Endodermal cell (in vitro differentiated cells): ENCODE results near the gene AACS. TPM values are rescaled to one million over a fixed set of nuclear protein-coding genes. Genes with fewer than 3 reads are reported as not detected.

Experiments used
- DNase-seq: peaks from one replicate; pipeline ENCODE4 v3.0.0-alpha.2; 2017
- H3K27ac ChIP-seq: 2 replicates; pipeline ENCODE4 v1.5.1; 2013; ENCODE audit warnings: mild to moderate bottlenecking, low read depth, low read length, moderate library complexity
- H3K27me3 ChIP-seq: 2 replicates; pipeline ENCODE4 v1.6.1; 2013; ENCODE audit warnings: mild to moderate bottlenecking, low read length, moderate library complexity; ENCODE audit not compliant: insufficient read depth, control insufficient read depth, poor library complexity, severe bottlenecking
- H3K36me3 ChIP-seq: 2 replicates; pipeline ENCODE4 v1.7.0; 2013; ENCODE audit warnings: mild to moderate bottlenecking, low read length, moderate library complexity; ENCODE audit not compliant: control insufficient read depth, insufficient read depth
- H3K4me1 ChIP-seq: one replicate; pipeline ENCODE4 v1.7.0; 2013; ENCODE audit warnings: low read length; ENCODE audit not compliant: control insufficient read depth, insufficient read depth
- H3K4me3 ChIP-seq: 2 replicates; pipeline ENCODE4 v1.5.1; 2013; ENCODE audit warnings: mild to moderate bottlenecking, low read length, moderate library complexity
- H3K9ac ChIP-seq: 2 replicates; pipeline ENCODE4 v1.6.1; 2013; ENCODE audit warnings: mild to moderate bottlenecking, low read length, moderate library complexity; ENCODE audit not compliant: poor library complexity, severe bottlenecking; ENCODE audit errors: extremely low read depth
- H3K9me3 ChIP-seq: 2 replicates; pipeline ENCODE4 v1.6.1; 2013; ENCODE audit warnings: mild to moderate bottlenecking, low read length, moderate library complexity; ENCODE audit not compliant: control insufficient read depth
- H3K27ac Mint-ChIP-seq: 2 replicates; pipeline ENCODE4 v1.8.0; 2020; ENCODE audit warnings: mixed read lengths
- H3K27me3 Mint-ChIP-seq: 2 replicates; pipeline ENCODE4 v1.8.0; 2021; ENCODE audit warnings: mild to moderate bottlenecking, mixed read lengths; ENCODE audit not compliant: insufficient read depth
- H3K36me3 Mint-ChIP-seq: 2 replicates; pipeline ENCODE4 v1.8.0; 2020; ENCODE audit warnings: low read depth, mixed read lengths
- H3K4me1 Mint-ChIP-seq: 2 replicates; pipeline ENCODE4 v1.8.0; 2020; ENCODE audit warnings: mixed read lengths
- H3K4me3 Mint-ChIP-seq: 2 replicates; pipeline ENCODE4 v1.8.0; 2020; ENCODE audit warnings: mild to moderate bottlenecking, moderate library complexity, mixed read lengths
- H3K9me3 Mint-ChIP-seq: 2 replicates; pipeline ENCODE4 v1.8.0; 2020; ENCODE audit warnings: mild to moderate bottlenecking, mixed read lengths
- CTCF ChIP-seq: fragments of 200-600 bp; sonication (generic); conservative IDR thresholded peaks from 2 replicates; pipeline ENCODE4 v1.5.0; 2021; ENCODE audit warnings: antibody characterized with exemption, mild to moderate bottlenecking
- WGBS, 2 experiments: methylation state at CpG; one replicate each; pipeline versions ENCODE4 v1.1.5 to v1.1.7; 2013; ENCODE audit warnings: missing lambda C conversion rate in 2 of 2, mixed read lengths in 1 of 2; ENCODE audit not compliant: insufficient coverage in 1 of 2, insufficient read length in 1 of 2; 5-methylcytosine and 5-hydroxymethylcytosine counted together
- total RNA-seq, 2 donors: library from RNA; stranded (reverse); fragmentation: NEBNext Ultra II Directional in 1 of 2; extraction: Animal tissue kit (Norgen Biotek cat#: 25700) in 1 of 2; gene quantifications; 2 replicates in 1 of 2; 3 replicates in 1 of 2; pipeline ENCODE4 v1.2.1, GENCODE V29; 2021

AACS gene
- total RNA-seq, 2 donors from 2014 or later: 55.4 to 71.9 TPM

- H3K27ac Mint-ChIP-seq: no peak overlapping the region
- peaks cover 2% of the 10 kb centered on the region for H3K9me3 Mint-ChIP-seq
- no peaks in the 10 kb centered on the region for H3K27me3 ChIP-seq
- H3K36me3 Mint-ChIP-seq: no peaks in the 10 kb centered on the region
- H3K27me3 Mint-ChIP-seq: peaks cover 20% of the 10 kb centered on the region
- H3K4me1 ChIP-seq: no peaks in the 10 kb centered on the region
- no peak overlapping the region for H3K4me3 ChIP-seq
- no peak overlapping the region for H3K27ac ChIP-seq
- no peak for DNase-seq
- no peaks in the 10 kb centered on the region for H3K36me3 ChIP-seq
- no peak overlapping the region for H3K4me3 Mint-ChIP-seq
- H3K9ac ChIP-seq: no peak overlapping the region
- no peak for TF ChIP-seq CTCF
- H3K9me3 ChIP-seq: no peaks in the 10 kb centered on the region
- no peaks in the 10 kb centered on the region for H3K4me1 Mint-ChIP-seq
Measured at GRCh38 chr12:125175576-125175975, 110.3 kb downstream of the AACS start.

- Histone ChIP-seq H3K4me1 (no peaks in the 10 kb centered on the region), H3K4me3 (no peak overlapping the region), H3K27me3 (peaks cover 22% of the 10 kb centered on the region), H3K36me3 (no peaks in the 10 kb centered on the region), H3K27ac (no peak overlapping the region), H3K9me3 (no peaks in the 10 kb centered on the region), H3K9ac (no peak overlapping the region)
- Mint-ChIP-seq H3K27ac (no peak overlapping the region), H3K9me3 (peaks cover 2% of the 10 kb centered on the region), H3K27me3 (peaks cover 39% of the 10 kb centered on the region), H3K4me1 (peaks cover 5% of the 10 kb centered on the region), H3K36me3 (no peaks in the 10 kb centered on the region), H3K4me3 (no peak overlapping the region)
- WGBS, 2 experiments: 88 to 94% methylated on average over 2 of the region's 2 CpGs
- no peak for DNase-seq
- TF ChIP-seq CTCF: no peak
Measured at GRCh38 chr12:125178222-125178621, 113.0 kb downstream of the AACS start.

GRCh38 chr12:125180144-125180543 is 114.9 kb downstream of the AACS start:
- H3K9ac ChIP-seq: no peak overlapping the region
- H3K9me3 Mint-ChIP-seq: peaks cover 2% of the 10 kb centered on the region
- H3K4me3 ChIP-seq: no peak overlapping the region
- peaks cover 58% of the 10 kb centered on the region for H3K27me3 Mint-ChIP-seq
- H3K27me3 ChIP-seq: peaks cover 38% of the 10 kb centered on the region
- H3K36me3 Mint-ChIP-seq: no peaks in the 10 kb centered on the region
- peaks cover 16% of the 10 kb centered on the region for H3K4me1 ChIP-seq
- H3K36me3 ChIP-seq: no peaks in the 10 kb centered on the region
- no peak for TF ChIP-seq CTCF
- no peak overlapping the region for H3K27ac ChIP-seq
- H3K4me1 Mint-ChIP-seq: peaks cover 20% of the 10 kb centered on the region
- 84 to 92% methylated on average over 3 of the region's 3 CpGs for WGBS, 2 experiments
- H3K4me3 Mint-ChIP-seq: no peak overlapping the region
- no peak for DNase-seq
- no peaks in the 10 kb centered on the region for H3K9me3 ChIP-seq
- H3K27ac Mint-ChIP-seq: no peak overlapping the region
